ENCODE results near the gene FNDC8.

DNA sequence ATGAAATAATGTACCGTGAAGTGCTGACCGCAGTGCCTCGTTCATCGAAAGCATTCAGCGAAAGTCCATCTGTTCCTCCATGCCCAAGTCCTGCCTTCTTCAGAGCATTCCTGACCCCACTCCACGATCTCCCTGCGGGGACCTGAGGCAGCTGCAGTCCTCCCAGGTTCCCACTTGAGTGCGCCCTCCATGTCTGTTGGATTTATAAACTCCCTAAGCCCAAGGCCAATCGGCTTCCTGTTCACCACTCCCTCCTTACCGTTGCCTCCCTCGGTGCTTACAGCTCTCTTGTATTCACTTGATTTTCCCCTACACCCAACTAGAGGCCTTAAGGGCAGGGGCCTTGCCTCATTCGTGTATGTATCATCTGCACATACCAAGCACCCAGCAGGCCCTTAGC is 4.6 kb upstream of the FNDC8 start:
- TF ChIP-seq CTCF (IDR thresholded peaks at IDR 0.05 in 8 of 11, conservative IDR thresholded peaks at IDR 0.05 in 3 of 11) (no peak), POLR2A (IDR thresholded peaks at IDR 0.05) (no peak)

Measured in spleen (tissue), 7 donors.